ENCODE data around the gene BICRA. TPM values are rescaled to one million over a fixed set of nuclear protein-coding genes. Genes with fewer than 3 reads are reported as not detected.
A peak's percentile ranks its signal among the peaks of the same experiment; 100 is the strongest.
"Not testable (repeated sequence)": the region's sequence is repeated elsewhere in the genome, so short reads cannot be mapped to it uniquely, and the experiment has no call there.

BICRA gene
- total RNA-seq, 1 donor from 2014 or later = 9.8 TPM

GRCh38 chr19:47716270-47716937 is 107.5 kb downstream of the BICRA start:
- no peak for DNase-seq

GRCh38 chr19:47718415-47719046 is 109.6 kb downstream of the BICRA start:
- DNase-seq = not testable (repeated sequence)

- peak; percentile 58 for DNase-seq
Observed at GRCh38 chr19:47719047-47719859, 110.3 kb downstream of the BICRA start.

GRCh38 chr19:47720669-47721422 is 111.9 kb downstream of the BICRA start:
- no peak for DNase-seq

GRCh38 chr19:47723581-47723940 is 114.6 kb downstream of the BICRA start:
- no peak for DNase-seq

- no peak for DNase-seq
Observed at GRCh38 chr19:47725759-47726401, 116.9 kb downstream of the BICRA start.

GRCh38 chr19:47726467-47726866 is 117.5 kb downstream of the BICRA start:
- no peak for DNase-seq

GRCh38 chr19:47728295-47728694 is 119.4 kb downstream of the BICRA start:
- not testable (repeated sequence) for DNase-seq

- DNase-seq = no peak
Observed at GRCh38 chr19:47729468-47729798, 120.5 kb downstream of the BICRA start.

GRCh38 chr19:47729799-47730520 is 121.0 kb downstream of the BICRA start:
- peak; percentile 26 for DNase-seq

- no peak for DNase-seq
Observed at GRCh38 chr19:47730521-47730889, 121.6 kb downstream of the BICRA start.

- no peak for DNase-seq
Observed at GRCh38 chr19:47730910-47731309, 122.0 kb downstream of the BICRA start.

- DNase-seq = no peak
Observed at GRCh38 chr19:47735131-47735530, 126.2 kb downstream of the BICRA start.

- DNase-seq = no peak
Observed at GRCh38 chr19:47740866-47741519, 132.1 kb downstream of the BICRA start.

- no peak for DNase-seq
Observed at GRCh38 chr19:47741544-47742140, 132.7 kb downstream of the BICRA start.

GRCh38 chr19:47742634-47743033 is 133.7 kb downstream of the BICRA start:
- no peak for DNase-seq

- DNase-seq = peak; percentile 91
Observed at GRCh38 chr19:47745010-47745901, 136.3 kb downstream of the BICRA start, which contains the start of gene NOP53. NOP53 (plus strand) TSS chr19:47745546; CDS start chr19:47745560, 14 bp downstream.

- not testable (repeated sequence) for DNase-seq
Observed at GRCh38 chr19:47746129-47746528, 137.2 kb downstream of the BICRA start.

GRCh38 chr19:47749326-47749725 is 140.4 kb downstream of the BICRA start:
- no peak for DNase-seq

All from occipital lobe (tissue), 2 donors.